Epidermal melanocyte (primary cell): ENCODE results near the gene GMDS.

Source experiments
- DNase-seq: peaks from one replicate; pipeline ENCODE4 v3.0.0; 2011; ENCODE audit warnings: low spot score; ENCODE audit not compliant: insufficient read length

The GMDS gene

DNA sequence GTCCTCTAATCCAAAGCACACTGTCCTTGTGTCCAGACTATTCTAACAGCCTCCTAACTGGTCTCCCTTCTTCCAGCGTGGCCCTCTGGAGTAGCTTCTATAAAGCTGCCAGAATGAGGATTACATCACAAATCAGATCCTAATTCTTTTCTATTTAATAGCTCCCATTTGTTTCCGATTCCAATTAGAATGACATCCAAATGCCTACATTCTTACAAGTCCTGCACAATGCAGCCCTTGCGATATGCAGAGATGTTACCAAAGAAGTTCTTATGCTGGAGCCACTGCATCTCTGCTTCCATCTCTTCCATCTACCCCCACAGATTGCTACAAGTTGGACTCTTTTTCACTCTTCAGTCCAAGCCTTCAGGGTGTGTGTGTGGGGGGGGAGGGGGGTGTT is 40.0 kb downstream of the GMDS start:
- no peak for DNase-seq

DNA sequence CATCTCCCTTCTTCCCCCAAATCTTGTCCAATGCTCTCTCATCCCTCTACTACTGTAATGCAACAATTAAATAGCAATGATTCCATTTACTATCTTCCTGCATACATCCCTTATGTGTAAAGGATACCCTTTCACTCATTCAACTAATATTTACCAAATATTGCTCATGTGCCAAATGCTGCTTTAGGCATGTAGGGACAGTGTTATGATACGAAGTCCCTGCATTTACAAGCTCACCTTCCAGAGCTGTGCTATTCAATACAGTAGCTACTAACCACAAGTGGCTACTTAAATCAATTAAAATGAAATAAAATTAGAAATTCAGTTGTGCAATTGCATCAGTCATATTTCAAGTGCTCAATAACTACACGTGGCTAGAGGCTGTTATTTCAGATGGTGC is 41.1 kb downstream of the GMDS start:
- no peak for DNase-seq

DNA sequence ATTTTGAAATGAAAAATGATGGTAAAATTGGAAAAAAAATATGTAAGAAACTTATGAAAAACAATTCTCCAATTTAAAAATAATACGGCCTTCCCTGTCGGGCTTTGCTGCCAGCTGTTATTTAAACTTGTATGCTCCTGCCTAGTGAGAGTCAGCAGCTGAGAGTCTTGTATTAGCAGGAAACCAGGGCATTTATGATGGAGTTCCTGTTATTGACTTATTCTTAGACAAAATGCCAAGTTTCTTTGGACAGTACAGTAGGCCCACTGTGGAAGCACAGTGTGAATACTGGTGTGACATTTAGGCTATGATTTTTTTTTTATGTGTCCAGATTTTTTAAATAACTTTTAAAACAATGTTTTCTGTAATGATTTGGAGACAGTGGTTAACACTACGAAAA is 42.1 kb downstream of the GMDS start:
- DNase-seq: no peak

DNA sequence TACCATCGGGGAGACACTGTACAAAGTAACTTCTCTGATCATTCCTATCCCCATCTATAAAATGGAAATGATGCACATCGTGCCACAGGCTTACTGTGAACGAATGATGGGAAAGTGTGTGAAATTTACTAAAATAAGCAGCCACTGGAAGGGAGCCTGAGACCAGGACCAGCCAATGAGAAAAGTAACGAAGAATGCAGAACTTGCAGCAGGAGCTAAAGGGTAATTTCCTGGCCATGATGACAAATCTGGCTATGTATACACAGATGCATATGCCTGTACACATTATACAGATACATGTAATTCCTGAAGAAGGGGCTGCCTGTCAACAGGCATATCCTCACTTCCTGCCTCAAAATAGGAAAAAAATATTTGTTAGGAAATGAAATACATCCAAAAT is 47.4 kb downstream of the GMDS start:
- no peak for DNase-seq

DNA sequence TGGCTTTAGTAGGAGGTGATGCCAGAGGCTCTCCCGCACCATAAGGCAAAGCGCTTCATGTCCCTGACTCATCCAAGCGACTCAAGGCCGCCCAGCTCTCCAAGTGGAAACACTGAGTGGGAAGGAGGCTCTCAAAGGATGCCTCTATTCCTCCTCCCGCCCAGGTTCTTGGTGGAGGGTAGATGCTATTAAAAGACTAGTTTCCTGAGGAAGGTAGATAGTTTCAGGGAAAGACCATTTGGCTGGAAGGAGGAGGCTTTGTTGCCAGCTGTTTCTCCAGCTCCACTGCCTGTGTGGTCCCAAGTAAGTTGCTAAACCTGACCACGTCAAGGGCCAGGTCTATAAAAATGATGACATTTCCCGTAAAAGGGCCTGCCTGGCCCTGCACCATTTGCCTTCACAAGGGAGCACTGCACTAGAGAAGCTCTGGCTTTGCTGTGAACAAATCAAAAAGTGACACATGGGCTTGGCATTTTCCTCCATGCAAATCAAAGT is 48.2 kb downstream of the GMDS start:
- DNase-seq: no peak

DNA sequence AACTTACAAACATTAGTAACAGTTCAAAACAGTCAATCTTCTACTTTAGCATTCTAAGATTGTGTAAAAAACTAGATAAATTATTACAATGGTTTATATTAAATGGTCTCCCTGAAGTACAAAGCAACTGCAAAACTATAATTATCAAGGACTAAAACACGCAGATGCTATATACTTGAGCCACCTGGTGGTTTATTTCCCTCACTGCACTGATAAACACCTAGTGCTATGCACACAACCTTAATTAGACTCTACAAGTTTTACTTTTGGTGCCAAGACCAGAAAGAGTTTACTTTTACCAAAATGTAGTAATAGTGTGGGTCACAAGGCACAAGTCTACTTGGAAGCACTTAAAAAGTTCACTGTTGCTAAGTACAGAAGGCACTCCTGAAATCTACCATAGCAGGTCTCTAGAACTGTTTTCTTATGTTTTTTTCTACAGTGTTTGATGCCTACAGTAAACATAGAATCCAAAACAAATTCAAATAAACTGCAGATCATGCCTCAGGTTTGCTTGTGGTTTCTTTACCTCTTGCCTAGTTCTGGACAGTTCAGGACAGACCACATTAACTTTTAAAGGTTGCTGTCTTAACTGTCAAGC is 49.2 kb downstream of the GMDS start:
- DNase-seq: peak; percentile 25

DNA sequence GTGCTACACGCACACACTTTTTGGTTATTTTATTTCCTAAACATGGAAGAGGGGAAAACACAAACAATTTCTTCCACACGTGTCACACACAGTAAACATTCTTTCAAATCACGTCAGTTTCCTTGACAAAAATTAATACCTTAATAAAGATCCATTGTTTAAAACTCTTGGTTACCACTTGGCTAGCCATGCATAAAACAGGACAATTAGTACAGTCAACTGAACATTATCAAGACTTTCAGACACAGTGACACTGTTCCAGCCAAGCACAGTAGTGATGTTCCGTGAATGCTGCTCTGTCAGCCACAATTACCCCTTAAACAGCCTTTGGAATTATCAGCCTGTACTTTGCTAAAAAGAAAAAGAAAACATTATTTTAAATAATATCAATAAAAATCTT is 50.8 kb downstream of the GMDS start:
- no peak for DNase-seq

DNA sequence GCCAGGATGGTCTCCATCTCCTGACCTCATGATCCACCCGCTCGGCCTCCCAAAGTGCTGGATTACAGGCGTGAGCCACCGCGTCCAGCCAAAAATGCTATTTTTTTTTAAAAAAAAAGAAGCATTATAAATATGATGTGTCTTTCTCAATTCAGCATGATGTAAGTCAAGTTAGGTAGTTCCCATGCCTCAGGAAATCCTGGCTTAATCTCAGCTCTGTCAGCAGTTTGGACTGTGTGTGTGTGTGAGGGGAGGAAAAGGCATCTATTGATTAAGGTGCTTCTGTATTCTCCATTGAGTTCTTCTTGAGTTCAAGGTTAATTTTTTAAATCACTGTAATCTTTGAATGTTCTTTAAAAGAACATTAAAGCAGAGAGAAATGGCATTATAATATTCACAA is 51.5 kb downstream of the GMDS start:
- no peak for DNase-seq

DNA sequence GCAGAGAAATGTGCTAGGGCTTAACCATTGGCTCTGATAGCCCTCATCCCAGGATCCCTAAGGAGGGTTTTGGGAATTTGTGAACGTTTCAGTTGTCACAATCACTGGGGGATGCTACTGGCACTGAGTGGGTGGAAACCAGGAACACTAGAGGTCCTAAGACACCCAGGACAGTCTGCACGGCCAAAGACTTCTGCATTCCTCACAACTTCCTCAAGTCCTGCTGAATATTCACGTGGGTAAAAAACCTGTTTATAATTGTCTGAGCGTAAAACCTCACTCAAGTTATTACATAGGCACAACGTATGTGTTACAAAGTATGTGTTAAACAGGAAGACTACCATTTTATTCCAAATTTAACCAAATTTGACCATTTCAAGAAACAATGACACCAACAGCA is 52.4 kb downstream of the GMDS start:
- DNase-seq: no peak

DNA sequence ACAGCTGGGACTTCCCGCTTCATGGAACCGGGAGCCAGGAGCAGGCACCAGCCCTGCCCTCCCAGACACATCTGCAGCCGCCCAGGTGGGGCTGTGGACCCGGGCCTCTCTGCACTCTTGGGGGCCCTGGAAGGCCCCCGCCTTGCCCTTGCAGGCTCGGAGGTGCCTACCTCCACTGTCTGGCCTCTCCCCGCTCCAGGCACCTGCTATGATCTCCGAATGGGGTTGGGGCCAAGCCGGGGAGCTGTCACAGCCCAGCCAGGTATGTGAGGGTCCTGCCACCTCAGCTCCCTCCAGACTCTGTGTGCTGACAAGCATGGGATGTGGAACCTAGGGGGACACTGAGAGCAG is 54.0 kb downstream of the GMDS start:
- DNase-seq: no peak

DNA sequence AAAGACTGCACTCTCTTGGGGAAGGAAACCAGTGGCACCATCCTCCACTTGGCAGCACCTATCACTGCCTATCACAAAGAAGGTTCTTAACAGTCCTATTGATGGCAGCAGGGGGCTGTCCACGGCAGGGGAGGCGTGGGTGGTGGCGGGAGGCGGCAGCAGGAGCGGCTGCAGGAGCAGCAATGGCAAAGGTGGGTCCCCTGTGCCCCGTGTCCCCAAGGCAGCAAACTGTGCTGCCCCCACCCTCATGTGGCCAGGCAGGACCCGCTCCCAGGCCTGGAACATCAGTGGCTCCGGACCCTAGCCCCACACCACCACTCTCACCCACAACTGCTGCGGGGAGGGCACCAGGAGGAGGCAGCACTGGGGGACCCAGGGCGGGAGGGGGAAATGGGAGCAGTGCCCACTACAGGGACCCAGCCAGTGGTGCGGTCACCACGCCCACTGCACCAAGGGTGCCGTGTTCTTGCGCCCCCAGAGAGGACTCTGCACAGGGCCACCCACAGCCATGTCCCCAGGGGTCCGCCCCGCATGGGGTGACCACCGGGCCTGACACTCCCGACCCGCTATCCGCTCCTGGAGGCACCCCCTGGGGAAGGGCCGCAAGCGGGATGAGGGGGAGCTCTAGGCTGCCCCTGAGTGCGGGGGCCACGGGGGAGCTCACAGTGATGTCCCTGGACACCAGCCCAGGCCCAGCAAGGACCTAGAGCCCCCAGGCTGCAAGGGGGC is 54.6 kb downstream of the GMDS start:
- DNase-seq: no peak

DNA sequence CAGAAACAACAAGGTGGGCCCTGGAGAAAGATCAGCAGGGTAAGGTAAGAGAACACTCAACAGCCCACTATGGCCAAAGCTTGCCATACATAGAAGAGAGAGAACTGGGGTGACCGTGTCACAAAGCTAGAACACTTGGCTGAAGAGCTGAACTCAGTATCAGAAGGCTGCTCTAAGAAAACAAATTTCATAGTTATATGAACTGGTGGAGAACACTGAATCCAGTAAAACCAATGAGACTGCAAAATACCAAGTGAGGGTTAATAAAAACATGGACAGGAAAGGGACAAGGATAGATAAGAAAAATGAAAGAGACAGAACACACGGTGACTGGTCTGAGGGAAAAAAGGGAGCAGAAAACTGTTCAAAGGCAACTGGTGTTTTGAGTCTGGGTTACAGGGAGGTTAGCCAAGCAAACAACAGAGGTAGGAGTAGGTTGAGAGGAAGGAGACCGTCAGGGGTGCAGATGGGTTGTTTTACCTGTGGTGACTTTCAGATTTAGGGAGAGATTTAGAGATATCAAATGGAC is 56.5 kb downstream of the GMDS start:
- no peak for DNase-seq

DNA sequence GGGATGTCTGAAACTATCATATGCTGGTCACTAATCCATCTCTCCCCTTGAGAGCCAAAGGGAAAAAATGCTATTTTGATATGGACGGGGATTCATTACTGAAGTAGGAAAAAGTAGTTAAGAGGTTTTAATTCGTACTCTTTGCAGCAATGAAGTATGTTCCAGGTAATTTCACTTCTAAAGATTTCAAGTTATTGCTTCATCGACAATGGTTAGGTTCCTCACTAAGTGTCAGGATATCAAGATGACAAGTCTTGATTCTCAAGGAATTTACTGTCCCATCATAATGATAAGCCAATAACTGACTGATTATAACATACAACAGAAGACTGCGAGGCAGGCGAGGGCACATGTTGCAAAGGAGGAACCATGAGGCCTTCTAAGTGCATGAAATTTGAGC is 57.0 kb downstream of the GMDS start:
- DNase-seq: no peak

DNA sequence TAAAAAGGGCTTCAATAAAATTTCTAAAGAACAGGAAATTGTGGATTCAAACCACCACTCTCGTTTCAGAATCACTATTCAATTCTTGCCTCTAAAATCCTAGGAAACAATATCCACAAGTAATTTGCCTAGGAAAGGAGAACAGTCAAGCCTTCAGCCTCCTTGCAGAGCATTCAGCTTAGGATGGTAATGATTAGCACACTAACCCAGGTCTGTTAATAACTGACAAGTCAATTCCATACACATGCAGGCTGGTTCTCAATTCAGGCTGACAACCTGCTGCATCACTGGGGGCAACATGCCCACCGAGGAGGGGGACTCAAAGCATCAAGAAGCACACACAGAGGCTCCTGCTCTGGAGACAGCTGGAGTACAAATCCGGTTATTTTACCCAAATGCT is 57.6 kb downstream of the GMDS start:
- no peak for DNase-seq

DNA sequence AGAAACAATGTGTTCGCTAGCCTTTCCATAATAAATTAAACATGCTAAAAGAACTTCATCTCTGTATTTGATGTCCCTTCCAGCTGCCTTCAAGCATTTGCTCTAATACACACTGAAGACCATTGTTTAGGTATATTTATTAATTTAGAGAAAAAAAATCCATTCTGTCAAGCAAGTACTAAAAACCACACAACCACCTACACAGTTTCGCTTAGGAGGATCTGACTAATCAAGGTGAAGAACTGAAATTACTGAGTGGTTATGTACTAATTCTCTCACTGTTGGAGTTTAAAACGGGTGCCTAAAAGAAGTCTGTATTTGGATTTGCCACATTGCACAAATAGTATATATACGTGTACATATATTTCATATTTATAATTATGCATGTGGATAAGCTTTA is 58.9 kb downstream of the GMDS start:
- no peak for DNase-seq

DNA sequence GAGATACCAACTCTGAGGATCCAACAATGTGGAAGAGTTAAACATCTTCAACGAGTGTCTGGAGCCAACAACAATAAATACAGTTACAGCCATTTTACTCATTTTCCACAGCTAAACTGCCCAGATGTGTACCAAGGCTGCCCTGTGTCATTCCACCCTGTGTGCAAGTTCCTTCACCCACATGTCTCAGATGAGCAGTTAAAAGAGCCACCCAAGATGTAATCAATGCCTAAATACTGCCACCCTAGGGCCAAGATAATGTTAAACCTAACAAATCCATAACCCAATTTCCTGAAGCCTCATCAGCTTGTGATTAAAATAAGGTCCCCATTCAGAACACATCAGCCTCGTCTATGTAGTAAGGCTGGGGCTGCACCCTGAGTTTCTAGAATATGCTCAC is 59.9 kb downstream of the GMDS start:
- DNase-seq: no peak

DNA sequence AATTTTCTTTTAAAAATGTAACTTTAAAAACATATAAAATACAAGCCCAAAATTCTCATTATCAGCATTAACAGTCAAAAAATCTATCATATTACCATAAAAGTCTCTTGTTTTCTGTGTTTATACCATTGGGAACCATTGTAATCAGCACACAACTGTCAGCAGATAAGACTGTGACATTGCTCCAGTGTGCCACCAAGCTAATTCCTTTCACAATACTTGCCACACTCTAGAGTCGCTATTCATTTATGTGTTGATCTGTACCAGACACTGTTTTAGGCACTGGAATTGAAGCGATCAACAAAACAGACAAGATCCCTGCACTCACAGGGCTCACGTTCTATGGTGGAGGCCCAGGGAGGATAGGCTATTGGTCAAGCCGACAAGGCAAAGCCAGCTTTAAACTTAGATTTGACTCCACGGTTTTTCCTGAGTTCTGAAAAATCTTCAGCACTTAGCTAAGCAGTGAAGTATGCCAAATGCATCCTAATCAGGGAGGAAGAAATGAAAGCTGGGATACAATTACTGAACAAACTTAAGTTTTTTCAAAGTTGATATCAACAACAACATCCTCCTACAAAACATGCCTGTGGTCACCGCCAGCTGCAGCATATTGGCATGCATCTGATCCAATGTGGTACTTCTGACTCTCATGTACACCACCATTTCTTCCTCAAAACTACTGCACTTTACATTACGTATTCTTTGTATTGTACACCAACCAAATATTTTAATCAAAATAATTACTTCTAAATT is 60.5 kb downstream of the GMDS start:
- DNase-seq: no peak

DNA sequence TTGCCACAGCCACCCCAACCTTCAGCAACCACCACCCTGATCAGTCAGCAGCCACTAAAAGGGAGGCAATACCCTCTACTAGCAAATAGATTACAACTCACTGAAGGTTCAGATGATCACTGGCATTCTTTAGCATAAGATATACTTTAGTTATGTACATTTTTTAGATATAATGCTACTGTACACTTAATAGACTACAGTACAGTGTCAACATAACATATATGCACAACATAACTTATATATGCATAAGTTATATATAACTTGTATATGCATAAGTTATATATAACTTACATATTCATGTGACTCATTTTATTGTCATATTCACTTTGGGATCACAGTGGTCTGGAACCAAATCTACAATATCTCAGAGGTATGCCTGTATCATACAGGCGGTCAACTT is 61.7 kb downstream of the GMDS start:
- no peak for DNase-seq

DNA sequence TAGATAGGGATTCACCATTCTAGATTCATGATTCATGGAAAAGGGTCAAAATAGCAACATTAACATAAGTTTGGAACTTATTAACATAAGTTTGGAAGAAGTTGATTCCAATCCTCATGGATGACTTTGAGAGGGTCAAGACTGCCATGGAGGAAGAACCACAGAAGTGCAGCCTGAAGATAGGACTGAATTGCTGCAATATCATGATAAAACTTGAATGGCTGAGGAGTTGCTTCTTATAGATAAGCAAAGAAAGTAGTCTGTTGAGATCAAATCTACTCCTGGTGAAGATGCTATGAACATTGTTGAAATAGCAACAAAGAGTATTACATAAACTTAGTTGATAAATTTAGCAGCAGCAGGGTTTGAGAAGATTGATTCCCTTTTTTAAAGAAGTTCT is 62.2 kb downstream of the GMDS start:
- DNase-seq: no peak

DNA sequence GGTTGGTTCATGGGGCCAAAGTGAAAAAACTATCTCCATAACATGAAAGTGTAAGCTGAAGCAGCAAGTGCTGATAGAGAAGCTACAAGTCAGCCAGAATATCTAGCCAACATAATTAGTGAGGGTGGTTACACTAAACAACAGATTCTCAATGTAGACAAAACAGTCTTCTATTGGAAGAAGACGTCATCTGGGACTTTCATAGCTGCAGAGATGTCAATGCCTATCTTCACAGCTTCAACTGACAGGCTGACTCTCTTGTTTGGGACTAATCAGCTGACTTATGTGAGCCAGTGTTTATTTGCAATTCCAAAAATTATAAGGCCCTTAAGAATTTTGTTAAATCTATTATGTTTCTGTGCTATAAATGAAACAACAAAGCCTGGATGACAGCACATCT is 63.2 kb downstream of the GMDS start:
- no peak for DNase-seq

DNA sequence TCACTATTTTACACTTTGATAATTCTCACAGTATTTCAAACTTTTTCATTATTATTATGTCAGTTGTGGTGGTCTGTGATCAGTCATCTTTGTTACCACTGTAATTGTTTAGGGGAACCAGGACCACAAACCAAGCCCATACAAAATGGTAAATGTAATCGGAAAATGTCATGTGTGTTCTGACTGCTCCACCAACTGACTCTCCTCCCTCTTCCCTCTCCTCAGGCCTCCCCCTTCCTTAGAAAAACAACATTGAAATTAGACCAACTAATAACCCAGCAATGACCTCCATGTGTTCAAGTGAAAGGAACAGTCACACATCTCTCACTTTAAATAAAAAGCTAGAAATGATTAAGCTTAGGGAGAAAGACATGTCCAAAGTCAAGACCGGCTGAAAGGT is 63.8 kb downstream of the GMDS start:
- DNase-seq: no peak

DNA sequence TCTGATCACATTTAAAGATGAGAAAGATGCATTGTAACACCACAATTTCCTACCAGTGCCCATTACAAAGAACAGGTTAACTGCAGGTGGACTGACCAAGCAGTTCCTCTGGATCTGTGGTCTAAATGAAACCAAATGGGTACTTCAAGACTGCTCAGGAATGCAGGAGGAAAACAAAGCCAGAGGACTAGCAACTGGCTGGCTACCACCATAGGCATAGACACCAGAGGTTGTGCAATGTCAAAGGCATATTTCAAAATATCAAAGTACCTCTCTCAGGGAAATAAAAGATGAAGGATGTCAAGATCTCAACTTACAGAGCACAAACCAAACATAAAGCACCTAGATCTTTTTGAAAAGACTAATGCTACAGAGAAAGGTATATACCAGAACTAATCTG is 65.5 kb downstream of the GMDS start:
- DNase-seq: no peak

DNA sequence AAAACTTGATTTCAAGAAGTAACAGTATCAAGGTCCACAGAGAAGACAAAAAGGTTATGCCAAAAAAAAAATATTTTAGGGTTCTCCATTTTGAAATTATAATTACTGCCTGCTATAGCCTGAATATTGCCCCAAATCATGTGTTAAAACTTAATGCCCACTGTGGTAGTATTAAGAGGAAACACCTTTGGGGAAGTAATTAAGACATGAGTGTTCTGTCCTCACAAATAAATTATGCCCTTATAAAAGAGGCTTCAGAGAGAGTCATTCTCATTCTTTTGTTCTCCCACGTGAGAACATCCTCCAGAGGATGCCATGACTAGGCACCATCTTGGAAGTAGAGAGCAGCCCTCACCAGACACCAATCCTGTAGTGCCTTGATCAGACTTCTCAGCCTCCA is 66.2 kb downstream of the GMDS start:
- no peak for DNase-seq
